Kidney (tissue), 14 donors: Measurements from ENCODE around the gene PDSS2. TPM values are rescaled to one million over a fixed set of nuclear protein-coding genes. Genes with fewer than 3 reads are reported as not detected.

Experiments
- DNase-seq, 5 donors: peaks; one replicate each; pipeline ENCODE4 v3.0.0-alpha.2; 2013 to 2020
- FAIRE-seq: peaks from 2 replicates; lab custom pipeline; 2012; peaks lifted over from hg19 to GRCh38; lab: Jason Lieb, UNC
- H3K27ac ChIP-seq, 2 donors: one replicate each; pipeline ENCODE4 v1.7.0; 2013; ENCODE audit warnings: low read depth in 2 of 2, low read length in 2 of 2, inconsistent platforms in 1 of 2
- H3K27me3 ChIP-seq: one replicate; pipeline ENCODE4 v1.7.1; 2013; ENCODE audit warnings: low read length, inconsistent platforms; ENCODE audit not compliant: control insufficient read depth, insufficient read depth
- H3K36me3 ChIP-seq, 3 donors: one replicate each; pipeline versions ENCODE4 v1.7.0 to v1.7.1; 2013; ENCODE audit warnings: low read length in 3 of 3, control low read depth in 1 of 3, inconsistent platforms in 1 of 3; ENCODE audit not compliant: insufficient read depth in 3 of 3, control insufficient read depth in 2 of 3
- H3K4me1 ChIP-seq, 3 donors: one replicate each; pipeline versions ENCODE4 v1.7.0 to v1.7.1; 2013; ENCODE audit warnings: low read length in 3 of 3, inconsistent platforms in 1 of 3, low read depth in 1 of 3; ENCODE audit not compliant: control insufficient read depth in 2 of 3, insufficient read depth in 2 of 3
- H3K4me3 ChIP-seq, 3 donors: one replicate each; pipeline versions ENCODE4 v1.7.0 to v1.8.1; 2013; ENCODE audit warnings: low read length in 3 of 3, control low read depth in 1 of 3, inconsistent platforms in 1 of 3
- H3K9ac ChIP-seq, 3 donors: one replicate each; pipeline versions ENCODE4 v1.7.0 to v1.7.1; 2013; ENCODE audit warnings: low read length in 3 of 3, control low read depth in 1 of 3, inconsistent platforms in 1 of 3
- H3K9me3 ChIP-seq, 3 donors: one replicate each; pipeline versions ENCODE4 v1.7.0 to v1.7.1; 2013; ENCODE audit warnings: low read length in 3 of 3, control low read depth in 1 of 3, inconsistent platforms in 1 of 3; ENCODE audit not compliant: control insufficient read depth in 2 of 3, insufficient read depth in 1 of 3
- CTCF ChIP-seq: IDR thresholded peaks from 3 replicates; pipeline ENCODE4 v1.5.1; 2012; ENCODE audit warnings: mild to moderate bottlenecking, moderate library complexity, borderline replicate concordance; ENCODE audit not compliant: insufficient read depth; ENCODE audit errors: extremely low read depth
- intact Hi-C: fragments of 100-400 bp; cut with DNase I; formaldehyde crosslinking; loops from one replicate; pipeline ENCODE4 v1.11.1; 2022
- polyA plus RNA-seq: library from polyadenylated mRNA; stranded (reverse); fragments of 350-450 nt; fragmentation: Illumina TruSeq; extraction: RNeasy Lipid Tissue Mini Kit (QIAGEN cat#74804); gene quantifications from one replicate; pipeline ENCODE4 v1.2.3, GENCODE V29; 2014; ENCODE audit warnings: low read depth, low replicate concordance; ENCODE audit not compliant: insufficient read depth
- total RNA-seq: library from RNA; stranded (reverse); fragmentation: NEBNext Ultra II Directional; extraction: Animal tissue kit (Norgen Biotek cat#: 25700); gene quantifications from one replicate; pipeline ENCODE4 v1.2.1, GENCODE V29; 2021
- donor health status: control.
- donor health status: control.
- donor health status: control.
- donor health status: control.
- donor health status: control.
- donor health status: DM: yes; HTN: yes; CAD: no.
- donor health status: Normal renal cell carcinoma (clear cell type).

The PDSS2 gene
- total and polyA plus RNA-seq, 2 donors from 2014 or later = 16.4 to 20.7 TPM

GRCh38 chr6:107114926-107115694, 344.3 kb downstream of the PDSS2 start, which contains the start of gene BEND3:
BEND3 (minus strand) TSS chr6:107115515; CDS start chr6:107099285, 16,230 bp downstream.
- peak within 1 kb of the TSS; percentile 51 to 72 for H3K27ac ChIP-seq
- no peaks in the 10 kb centered on the region for H3K27me3 ChIP-seq
- FAIRE-seq = no peak
- DNase-seq = peak; percentile 51 to 82 (median 74)
- H3K36me3 ChIP-seq = no peaks in the 10 kb centered on the region
- peak within 1 kb of the TSS; percentile 47 to 63 (median 60) for H3K4me3 ChIP-seq
- TF ChIP-seq CTCF = no peak
- intact Hi-C loops = no loop called here
- H3K4me1 ChIP-seq = peaks cover 0 to 7% (median 5%) of the 10 kb centered on the region in 3 donors
- no peaks in the 10 kb centered on the region for H3K9me3 ChIP-seq
- H3K9ac ChIP-seq = peak within 1 kb of the TSS; percentile 16 to 44 (median 29)

GRCh38 chr6:107114213-107114925, 345.0 kb downstream of the PDSS2 start:
- intact Hi-C loops = no loop called here
- peaks cover 0 to 7% (median 5%) of the 10 kb centered on the region in 3 donors for H3K4me1 ChIP-seq
- DNase-seq = peak; percentile 90 to 95 (median 93)
- FAIRE-seq = no peak
- peak overlapping the region; percentile 34 to 52 (median 35) for H3K9ac ChIP-seq
- H3K9me3 ChIP-seq = no peaks in the 10 kb centered on the region
- peak; percentile 84 for TF ChIP-seq CTCF
- no peaks in the 10 kb centered on the region for H3K27me3 ChIP-seq
- H3K27ac ChIP-seq = peak overlapping the region; percentile 43 to 54
- H3K36me3 ChIP-seq = no peaks in the 10 kb centered on the region
- H3K4me3 ChIP-seq = peak overlapping the region; percentile 63 to 69 (median 64)

- no peaks in the 10 kb centered on the region for H3K36me3 ChIP-seq
- TF ChIP-seq CTCF = no peak
- no peaks in the 10 kb centered on the region for H3K9me3 ChIP-seq
- H3K4me3 ChIP-seq = no peak overlapping the region
- no peak overlapping the region for H3K27ac ChIP-seq
- FAIRE-seq (no peak), DNase-seq (no peak)
- peaks cover 0 to 7% (median 5%) of the 10 kb centered on the region in 3 donors for H3K4me1 ChIP-seq
- intact Hi-C loops = no loop called here
- H3K27me3 ChIP-seq = no peaks in the 10 kb centered on the region
- H3K9ac ChIP-seq = no peak overlapping the region
These were observed 349.2 kb downstream of the PDSS2 start for GRCh38 chr6:107110200-107110599.
